GM12878 (cell line): ENCODE results near the gene CKLF. TPM values are rescaled to one million over a fixed set of nuclear protein-coding genes. Genes with fewer than 3 reads are reported as not detected.

Experiments used
- ATAC-seq: fragments of 200-7000 bp; cut with Tn5 transposase; 3 replicates; pipeline ENCODE4 v1.9.1; 2020; ENCODE audit warnings: mild to moderate bottlenecking, moderate library complexity
- BruUV-seq: library from RNA; stranded (reverse); fragments of 400-500 nt; replicated peaks from 2 replicates; lab custom pipeline; 2021; lab: Mats Ljungman, UMichigan
- CTCF ChIA-PET: fragments of 300-600 bp; sonication (Branson Sonifier 250); formaldehyde crosslinking; extraction: SDS; loops from one replicate; lab custom pipeline; 2021; ENCODE audit warnings: inconsistent platforms; lab: Yijun Ruan, JAX
- POLR2A ChIA-PET: fragments of 350-600 bp; formaldehyde crosslinking; extraction: SDS; loops from one replicate; lab custom pipeline; 2021; ENCODE audit warnings: inconsistent platforms; lab: Charles Lee
- RAD21 ChIA-PET: fragments of 300-600 bp; sonication (Branson Sonifier 250); formaldehyde crosslinking; loops from one replicate; lab custom pipeline; 2023; ENCODE audit warnings: antibody characterized with exemption; ENCODE audit not compliant: unreplicated experiment; lab: Charles Lee
- SMC1A ChIA-PET: fragments of 300-600 bp; sonication (Branson Sonifier 250); formaldehyde crosslinking; loops from one replicate; lab custom pipeline; 2023; ENCODE audit not compliant: unreplicated experiment, uncharacterized antibody; lab: Charles Lee
- DNase-seq: peaks from one replicate; pipeline ENCODE4 v3.0.0-alpha.2; 2011; ENCODE audit warnings: low read depth, low spot score
- FAIRE-seq: peaks from 3 replicates; lab custom pipeline; 2011; peaks lifted over from hg19 to GRCh38; lab: Jason Lieb, UNC
- H2AFZ ChIP-seq: 2 replicates; pipeline ENCODE4 v1.6.0; 2011; ENCODE audit warnings: low read depth, low read length, control low read depth; ENCODE audit not compliant: control insufficient read depth
- H3K27ac ChIP-seq: 2 replicates; pipeline ENCODE4 v1.5.1; 2011; ENCODE audit warnings: control low read depth; ENCODE audit not compliant: control insufficient read depth, insufficient read depth
- H3K27me3 ChIP-seq, 2 experiments: replicated peaks in 1 of 2; 2 replicates each; pipeline versions ENCODE4 v1.6.0 to v1.6.1; 2011; ENCODE audit warnings: low read length in 1 of 2; ENCODE audit not compliant: control insufficient read depth in 2 of 2, insufficient read depth in 2 of 2
- H3K36me3 ChIP-seq, 2 experiments: 2 replicates each; pipeline ENCODE4 v1.5.1; 2011; ENCODE audit warnings: low read length in 1 of 2; ENCODE audit not compliant: control insufficient read depth in 2 of 2, insufficient read depth in 2 of 2
- H3K4me1 ChIP-seq: 2 replicates; pipeline ENCODE4 v1.6.1; 2011; ENCODE audit warnings: mild to moderate bottlenecking, low read length, moderate library complexity, mixed read lengths; ENCODE audit not compliant: control insufficient read depth, insufficient read depth
- H3K4me2 ChIP-seq: 2 replicates; pipeline ENCODE4 v1.6.0; 2011; ENCODE audit warnings: control low read depth; ENCODE audit not compliant: control insufficient read depth, insufficient read depth
- H3K4me3 ChIP-seq: fragments of 200-600 bp; sonication (generic); 2 replicates; pipeline ENCODE4 v1.5.1; 2016
- H3K79me2 ChIP-seq: 2 replicates; pipeline ENCODE4 v1.6.0; 2011; ENCODE audit warnings: low read length; ENCODE audit not compliant: control insufficient read depth, insufficient read depth
- H3K9ac ChIP-seq: 2 replicates; pipeline ENCODE4 v1.8.0; 2011; ENCODE audit warnings: low read length, control low read depth, mixed read lengths; ENCODE audit not compliant: control insufficient read depth, insufficient read depth
- H3K9me3 ChIP-seq: replicated peaks from 3 replicates; pipeline ENCODE4 v1.5.1; 2011; ENCODE audit warnings: mild to moderate bottlenecking, low read length; ENCODE audit not compliant: control insufficient read depth, insufficient read depth
- H4K20me1 ChIP-seq: 2 replicates; pipeline ENCODE4 v1.6.0; 2011; ENCODE audit not compliant: control insufficient read depth, insufficient read depth
- CBX3 ChIP-seq: fragments of 200-600 bp; sonication (generic); IDR thresholded peaks from 2 replicates; pipeline ENCODE4 v1.6.1; 2016; ENCODE audit warnings: low read depth, borderline replicate concordance
- EP300 ChIP-seq, 2 experiments: fragments of 150-350 bp in 1 of 2; IDR thresholded peaks; 2 replicates each; pipeline ENCODE4 v1.6.1; 2011 to 2012; ENCODE audit warnings: low read depth in 2 of 2, low read length in 2 of 2, borderline replicate concordance in 1 of 2, improper control_type of control experiment in 1 of 2, inconsistent platforms in 1 of 2; ENCODE audit not compliant: control insufficient read depth in 1 of 2
- MEF2A ChIP-seq: IDR thresholded peaks from 2 replicates; pipeline ENCODE4 v1.6.1; 2011; ENCODE audit warnings: low read depth, mild to moderate bottlenecking, low read length, moderate library complexity; ENCODE audit not compliant: insufficient read depth
- NFIC ChIP-seq: IDR thresholded peaks from 2 replicates; pipeline ENCODE4 v1.6.1; 2012; ENCODE audit warnings: low read depth, mild to moderate bottlenecking, inconsistent platforms, low read length, moderate library complexity
- NR2C2 ChIP-seq: IDR thresholded peaks from 2 replicates; pipeline ENCODE4 v1.6.1; 2011; ENCODE audit warnings: borderline replicate concordance, low read depth; ENCODE audit not compliant: control insufficient read depth, insufficient read length
- PAX8 ChIP-seq: fragments of 450-650 bp; IDR thresholded peaks from 2 replicates; pipeline ENCODE4 v1.6.1; 2017; ENCODE audit warnings: mild to moderate bottlenecking, moderate library complexity
- YY1 ChIP-seq: IDR thresholded peaks from 2 replicates; pipeline ENCODE4 v1.6.1; 2011; ENCODE audit warnings: low read depth, mild to moderate bottlenecking, low read length
- WGBS: methylation state at CpG from one replicate; pipeline ENCODE4 v1.1.6; 2016; ENCODE audit warnings: low lambda C conversion rate; ENCODE audit not compliant: insufficient replicate concordance, insufficient coverage; ENCODE audit errors: missing lambda C conversion rate; 5-methylcytosine and 5-hydroxymethylcytosine counted together
- in situ Hi-C: fragments of 300-500 bp; cut with MboI; formaldehyde crosslinking; loops from 9 replicates; pipeline ENCODE4 v1.14.3; 2018; ENCODE audit warnings: mixed read lengths
- intact Hi-C: fragments of 100-400 bp; cut with micrococcal nuclease; formaldehyde crosslinking; loops from one replicate; pipeline ENCODE4 v1.14.2; 2022; ENCODE audit not compliant: unreplicated experiment
- polyA plus RNA-seq, 11 experiments: library from polyadenylated mRNA; depleted of rRNA in 4 of 11; unstranded in 6 of 11; stranded (reverse) in 5 of 11; fragments of >200 nt; fragmentation: Nextera tagmentation in 4 of 11; fragmentation: Illumina TruSeq in 1 of 11; extraction: Ambion mirVana in 4 of 11; extraction: Trizol in 1 of 11; gene quantifications; 1 replicate in 1 of 11; 2 replicates in 10 of 11; pipeline versions ENCODE4 v1.2.1 to v1.2.3, GENCODE V29; 2011 to 2016; ENCODE audit warnings: inconsistent platforms in 2 of 11, missing spikeins in 2 of 11, low read depth in 1 of 11
- total RNA-seq, 4 experiments: library from RNA; depleted of rRNA in 3 of 4; stranded (reverse); fragments of >200 nt in 3 of 4; fragmentation: Illumina TruSeq in 1 of 4; extraction: Trizol in 1 of 4; gene quantifications; 2 replicates each; pipeline versions ENCODE4 v1.2.1 to v1.2.3, GENCODE V29; 2013 to 2021
- TF ChIP-seq, protein P1 (sequence below): fragments of 450-650 bp; formaldehyde crosslinking; IDR thresholded peaks from 2 replicates; pipeline ENCODE4 v1.4.0; 2020; ENCODE audit warnings: mild to moderate bottlenecking, moderate library complexity
- TF ChIP-seq, protein P2 (sequence below): fragments of 450-650 bp; IDR thresholded peaks from 2 replicates; pipeline ENCODE4 v1.6.1; 2016; ENCODE audit warnings: mild to moderate bottlenecking

Gene CKLF
- total and polyA plus RNA-seq, 10 of the 15 experiments (the other 5 are each of a cell fraction or from before 2014, with no cell fraction given): 40.8 to 193 (median 109) TPM

DNA sequence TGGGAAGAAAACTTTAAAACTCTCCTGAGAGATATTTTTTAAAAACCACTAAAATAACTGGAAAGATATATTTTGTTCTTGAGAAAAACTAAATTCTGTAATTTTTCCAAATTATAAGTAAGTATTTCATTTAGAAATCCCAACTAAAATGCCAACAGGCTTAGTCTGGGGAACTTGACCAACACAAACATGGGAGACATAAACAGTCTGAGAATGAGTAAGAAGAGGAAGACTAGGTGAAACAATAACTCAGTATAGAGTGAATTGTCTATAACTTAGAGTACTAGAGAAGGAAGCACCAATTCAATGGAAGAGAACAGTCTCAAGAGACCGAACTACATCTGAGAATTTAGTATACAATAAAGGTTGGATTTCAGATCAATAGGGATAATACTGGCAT is 16.8 kb downstream of the CKLF start:
- Histone ChIP-seq H4K20me1 (no peaks in the 10 kb centered on the region), H3K27me3 (no peaks in the 10 kb centered on the region), H3K9me3 (no peaks in the 10 kb centered on the region), H3K9ac (no peak overlapping the region), H2AFZ (no peak overlapping the region), H3K27ac (no peak overlapping the region), H3K4me1 (no peaks in the 10 kb centered on the region), H3K36me3 (peaks cover 0 to 4% of the 10 kb centered on the region in 2 experiments; a peak in 2 of 4 replicates), H3K4me3 (no peak overlapping the region), H3K79me2 (no peaks in the 10 kb centered on the region), H3K4me2 (no peak overlapping the region)
- in situ Hi-C loops (no loop called here), intact Hi-C loops (no loop called here)
- SMC1A ChIA-PET: interaction anchor here (0.8 to 0.9 kb wide), 2 partner anchors 8 to 16 kb away, joined by 3 to 4 read pairs; no protein-coding TSS in a partner anchor
- TF ChIP-seq NR2C2: no peak
- no peak for TF ChIP-seq CBX3
- TF ChIP-seq, protein P1, sequence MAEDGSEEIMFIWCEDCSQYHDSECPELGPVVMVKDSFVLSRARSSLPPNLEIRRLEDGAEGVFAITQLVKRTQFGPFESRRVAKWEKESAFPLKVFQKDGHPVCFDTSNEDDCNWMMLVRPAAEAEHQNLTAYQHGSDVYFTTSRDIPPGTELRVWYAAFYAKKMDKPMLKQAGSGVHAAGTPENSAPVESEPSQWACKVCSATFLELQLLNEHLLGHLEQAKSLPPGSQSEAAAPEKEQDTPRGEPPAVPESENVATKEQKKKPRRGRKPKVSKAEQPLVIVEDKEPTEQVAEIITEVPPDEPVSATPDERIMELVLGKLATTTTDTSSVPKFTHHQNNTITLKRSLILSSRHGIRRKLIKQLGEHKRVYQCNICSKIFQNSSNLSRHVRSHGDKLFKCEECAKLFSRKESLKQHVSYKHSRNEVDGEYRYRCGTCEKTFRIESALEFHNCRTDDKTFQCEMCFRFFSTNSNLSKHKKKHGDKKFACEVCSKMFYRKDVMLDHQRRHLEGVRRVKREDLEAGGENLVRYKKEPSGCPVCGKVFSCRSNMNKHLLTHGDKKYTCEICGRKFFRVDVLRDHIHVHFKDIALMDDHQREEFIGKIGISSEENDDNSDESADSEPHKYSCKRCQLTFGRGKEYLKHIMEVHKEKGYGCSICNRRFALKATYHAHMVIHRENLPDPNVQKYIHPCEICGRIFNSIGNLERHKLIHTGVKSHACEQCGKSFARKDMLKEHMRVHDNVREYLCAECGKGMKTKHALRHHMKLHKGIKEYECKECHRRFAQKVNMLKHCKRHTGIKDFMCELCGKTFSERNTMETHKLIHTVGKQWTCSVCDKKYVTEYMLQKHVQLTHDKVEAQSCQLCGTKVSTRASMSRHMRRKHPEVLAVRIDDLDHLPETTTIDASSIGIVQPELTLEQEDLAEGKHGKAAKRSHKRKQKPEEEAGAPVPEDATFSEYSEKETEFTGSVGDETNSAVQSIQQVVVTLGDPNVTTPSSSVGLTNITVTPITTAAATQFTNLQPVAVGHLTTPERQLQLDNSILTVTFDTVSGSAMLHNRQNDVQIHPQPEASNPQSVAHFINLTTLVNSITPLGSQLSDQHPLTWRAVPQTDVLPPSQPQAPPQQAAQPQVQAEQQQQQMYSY (CRISPR knock-in tag): no peak
- TF ChIP-seq, protein P2, sequence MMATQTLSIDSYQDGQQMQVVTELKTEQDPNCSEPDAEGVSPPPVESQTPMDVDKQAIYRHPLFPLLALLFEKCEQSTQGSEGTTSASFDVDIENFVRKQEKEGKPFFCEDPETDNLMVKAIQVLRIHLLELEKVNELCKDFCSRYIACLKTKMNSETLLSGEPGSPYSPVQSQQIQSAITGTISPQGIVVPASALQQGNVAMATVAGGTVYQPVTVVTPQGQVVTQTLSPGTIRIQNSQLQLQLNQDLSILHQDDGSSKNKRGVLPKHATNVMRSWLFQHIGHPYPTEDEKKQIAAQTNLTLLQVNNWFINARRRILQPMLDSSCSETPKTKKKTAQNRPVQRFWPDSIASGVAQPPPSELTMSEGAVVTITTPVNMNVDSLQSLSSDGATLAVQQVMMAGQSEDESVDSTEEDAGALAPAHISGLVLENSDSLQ: no peak
- TF ChIP-seq MEF2A: no peak
- no peak for TF ChIP-seq NFIC
- no peak for TF ChIP-seq PAX8
- no peak for TF ChIP-seq YY1
- TF ChIP-seq EP300 (IDR thresholded peaks at IDR 0.05; ENCODE audit: borderline replicate concordance in 1 of 2, control insufficient read depth in 1 of 2, low read depth in 2 of 2, low read length in 2 of 2): no peak
- 31% methylated on average over 1 of the region's 1 CpG for WGBS
- no peak for DNase-seq
- CTCF ChIA-PET: interaction anchor here (0.6 to 2.2 kb wide), 2 partner anchors 21 to 299 kb away, joined by 3 to 11 read pairs; no protein-coding TSS in a partner anchor
- no peak for ATAC-seq
- POLR2A ChIA-PET: no interaction called here
- no peak for FAIRE-seq
- BruUV-seq: no TSS peak
- RAD21 ChIA-PET: interaction anchor here (1.5 kb wide), 1 partner anchor 10 kb away, joined by 3 read pairs; no protein-coding TSS in a partner anchor
